ENCODE data around the gene SYT9.

Gene SYT9

GRCh38 chr11:7471071-7471470 lies 219.4 kb downstream of the SYT9 start:
- TF ChIP-seq CTCF (IDR thresholded peaks at IDR 0.05; ENCODE audit: extremely low read depth, insufficient read depth, missing control alignments), result no peak
- no peak for DNase-seq (ENCODE audit: low spot score)
- in situ Hi-C loops (cut with MboI; ENCODE audit: low pct_unique_long_range_greater_than_20kb, low sequenced_read_pairs, unreplicated experiment), result no loop called here

GRCh38 chr11:7473717-7474116 lies 222.0 kb downstream of the SYT9 start:
- in situ Hi-C loops (cut with MboI; ENCODE audit: low pct_unique_long_range_greater_than_20kb, low sequenced_read_pairs, unreplicated experiment), result no loop called here
- TF ChIP-seq CTCF (IDR thresholded peaks at IDR 0.05; ENCODE audit: extremely low read depth, insufficient read depth, missing control alignments), result no peak
- peak; percentile 47 for DNase-seq (ENCODE audit: low spot score)

- TF ChIP-seq CTCF (IDR thresholded peaks at IDR 0.05; ENCODE audit: extremely low read depth, insufficient read depth, missing control alignments), result no peak
- in situ Hi-C loops (cut with MboI; ENCODE audit: low pct_unique_long_range_greater_than_20kb, low sequenced_read_pairs, unreplicated experiment), result no loop called here
- no peak for DNase-seq (ENCODE audit: low spot score)
Measured at GRCh38 chr11:7480113-7480512, 228.4 kb downstream of the SYT9 start.

GRCh38 chr11:7484131-7484530 lies 232.4 kb downstream of the SYT9 start:
- DNase-seq (ENCODE audit: low spot score), result no peak
- no peak for TF ChIP-seq CTCF (IDR thresholded peaks at IDR 0.05; ENCODE audit: extremely low read depth, insufficient read depth, missing control alignments)
- in situ Hi-C loops (cut with MboI; ENCODE audit: low pct_unique_long_range_greater_than_20kb, low sequenced_read_pairs, unreplicated experiment), result no loop called here

- in situ Hi-C loops (cut with MboI; ENCODE audit: low pct_unique_long_range_greater_than_20kb, low sequenced_read_pairs, unreplicated experiment), result no loop called here
- no peak for TF ChIP-seq CTCF (IDR thresholded peaks at IDR 0.05; ENCODE audit: extremely low read depth, insufficient read depth, missing control alignments)
- DNase-seq (ENCODE audit: low spot score), result no peak
Measured at GRCh38 chr11:7484645-7485044, 232.9 kb downstream of the SYT9 start.

GRCh38 chr11:7485186-7486097 lies 233.7 kb downstream of the SYT9 start, which contains the start of gene OLFML1:
OLFML1 (plus strand) TSS chr11:7485506; CDS start chr11:7485876, 370 bp downstream.
- no peak for TF ChIP-seq CTCF (IDR thresholded peaks at IDR 0.05; ENCODE audit: extremely low read depth, insufficient read depth, missing control alignments)
- DNase-seq (ENCODE audit: low spot score), result no peak
- in situ Hi-C loops (cut with MboI; ENCODE audit: low pct_unique_long_range_greater_than_20kb, low sequenced_read_pairs, unreplicated experiment), result no loop called here

All from GM13977 (cell line).